Large intestine (tissue), 3 donors: Measurements from ENCODE around the gene PTPRD. TPM values are rescaled to one million over a fixed set of nuclear protein-coding genes. Genes with fewer than 3 reads are reported as not detected.
A peak's percentile ranks its signal among the peaks of the same experiment; 100 is the strongest.
"Not testable (repeated sequence)": the region's sequence is repeated elsewhere in the genome, so short reads cannot be mapped to it uniquely, and the experiment has no call there.

Source experiments
- DNase-seq, 2 donors: peaks; one replicate each; pipeline versions ENCODE4 v3.0.0 to v3.0.0-alpha.2; 2013
- H3K27ac ChIP-seq: one replicate; pipeline ENCODE4 v1.5.1; 2013; ENCODE audit warnings: low read length
- H3K27me3 ChIP-seq: 2 replicates; pipeline ENCODE4 v1.6.1; 2013; ENCODE audit warnings: low read length; ENCODE audit not compliant: control insufficient read depth, insufficient read depth
- H3K36me3 ChIP-seq: 2 replicates; pipeline ENCODE4 v1.6.1; 2013; ENCODE audit warnings: low read length; ENCODE audit not compliant: control insufficient read depth, insufficient read depth
- H3K4me1 ChIP-seq: one replicate; pipeline ENCODE4 v1.6.1; 2013; ENCODE audit warnings: low read length; ENCODE audit not compliant: control insufficient read depth, insufficient read depth
- H3K4me3 ChIP-seq: one replicate; pipeline ENCODE4 v1.5.1; 2013; ENCODE audit warnings: low read length
- H3K9me3 ChIP-seq: one replicate; pipeline ENCODE4 v1.6.1; 2013; ENCODE audit warnings: mild to moderate bottlenecking, low read depth, low read length, moderate library complexity; ENCODE audit not compliant: control insufficient read depth
- WGBS: methylation state at CpG from one replicate; pipeline ENCODE4 v1.1.5; 2013; ENCODE audit warnings: low lambda C conversion rate; ENCODE audit not compliant: insufficient coverage; 5-methylcytosine and 5-hydroxymethylcytosine counted together
- polyA plus RNA-seq: library from polyadenylated mRNA; unstranded; fragments of 120-200 nt; gene quantifications from one replicate; pipeline ENCODE4 v1.2.1, GENCODE V29; 2013

PTPRD gene
- polyA plus RNA-seq, 1 donor: 12.0 TPM

GRCh38 chr9:9045572-9045971 is 1567.2 kb downstream of the PTPRD start:
- peak in 1 of 2 donors; percentile 2 for DNase-seq
- no peaks in the 10 kb centered on the region for H3K9me3 ChIP-seq
- no peaks in the 10 kb centered on the region for H3K27me3 ChIP-seq
- H3K4me3 ChIP-seq: no peak overlapping the region
- no peak overlapping the region for H3K27ac ChIP-seq
- 55% methylated on average over 2 of the region's 2 CpGs for WGBS
- no peaks in the 10 kb centered on the region for H3K4me1 ChIP-seq
- no peaks in the 10 kb centered on the region for H3K36me3 ChIP-seq

GRCh38 chr9:9045072-9045471 is 1567.7 kb downstream of the PTPRD start:
- no peak for DNase-seq
- no peak overlapping the region for H3K27ac ChIP-seq
- H3K4me3 ChIP-seq: no peak overlapping the region
- no peaks in the 10 kb centered on the region for H3K36me3 ChIP-seq
- H3K9me3 ChIP-seq: no peaks in the 10 kb centered on the region
- H3K4me1 ChIP-seq: no peaks in the 10 kb centered on the region
- 100% methylated on average over 1 of the region's 4 CpGs for WGBS
- H3K27me3 ChIP-seq: no peaks in the 10 kb centered on the region

GRCh38 chr9:9043788-9044187 is 1569.0 kb downstream of the PTPRD start:
- H3K9me3 ChIP-seq, H3K4me1 ChIP-seq, H3K27me3 ChIP-seq, H3K36me3 ChIP-seq, DNase-seq, H3K4me3 ChIP-seq, H3K27ac ChIP-seq: not testable (repeated sequence)
- WGBS: 96% methylated on average over 3 of the region's 3 CpGs

GRCh38 chr9:9041756-9042155 is 1571.0 kb downstream of the PTPRD start:
- no peaks in the 10 kb centered on the region for H3K9me3 ChIP-seq
- WGBS: 67% methylated on average over 1 of the region's 3 CpGs
- no peak for DNase-seq
- H3K27me3 ChIP-seq: no peaks in the 10 kb centered on the region
- H3K36me3 ChIP-seq: no peaks in the 10 kb centered on the region
- H3K4me1 ChIP-seq: no peaks in the 10 kb centered on the region
- H3K4me3 ChIP-seq: no peak overlapping the region
- no peak overlapping the region for H3K27ac ChIP-seq

GRCh38 chr9:9033022-9033421 is 1579.8 kb downstream of the PTPRD start:
- no peaks in the 10 kb centered on the region for H3K4me1 ChIP-seq
- no peaks in the 10 kb centered on the region for H3K36me3 ChIP-seq
- H3K27me3 ChIP-seq: no peaks in the 10 kb centered on the region
- WGBS: 60% methylated on average over 1 of the region's 2 CpGs
- H3K27ac ChIP-seq: no peak overlapping the region
- no peak overlapping the region for H3K4me3 ChIP-seq
- H3K9me3 ChIP-seq: no peaks in the 10 kb centered on the region
- DNase-seq: no peak

- Histone ChIP-seq H3K27ac (no peak overlapping the region), H3K36me3 (no peaks in the 10 kb centered on the region), H3K27me3 (no peaks in the 10 kb centered on the region), H3K4me3 (no peak overlapping the region), H3K4me1 (no peaks in the 10 kb centered on the region), H3K9me3 (no peaks in the 10 kb centered on the region)
- no peak for DNase-seq
- 60% methylated on average over 1 of the region's 3 CpGs for WGBS
Measured at GRCh38 chr9:9016597-9016996, 1596.2 kb downstream of the PTPRD start.

- 92% methylated on average over 2 of the region's 3 CpGs for WGBS
- no peaks in the 10 kb centered on the region for H3K4me1 ChIP-seq
- H3K4me3 ChIP-seq: no peak overlapping the region
- H3K27ac ChIP-seq: no peak overlapping the region
- DNase-seq: no peak
- no peaks in the 10 kb centered on the region for H3K9me3 ChIP-seq
- no peaks in the 10 kb centered on the region for H3K36me3 ChIP-seq
- no peaks in the 10 kb centered on the region for H3K27me3 ChIP-seq
Measured at GRCh38 chr9:9004810-9005209, 1608.0 kb downstream of the PTPRD start.

- H3K27me3 ChIP-seq: no peaks in the 10 kb centered on the region
- no peaks in the 10 kb centered on the region for H3K4me1 ChIP-seq
- H3K9me3 ChIP-seq: no peaks in the 10 kb centered on the region
- H3K27ac ChIP-seq: no peak overlapping the region
- no peak overlapping the region for H3K4me3 ChIP-seq
- DNase-seq: no peak
- no CpG with 5 or more reads among the region's 5 CpGs for WGBS
- no peaks in the 10 kb centered on the region for H3K36me3 ChIP-seq
Measured at GRCh38 chr9:9002826-9003583, 1609.8 kb downstream of the PTPRD start.

GRCh38 chr9:8980496-8981013 is 1632.2 kb downstream of the PTPRD start:
- H3K27me3 ChIP-seq: no peaks in the 10 kb centered on the region
- H3K36me3 ChIP-seq: no peaks in the 10 kb centered on the region
- H3K9me3 ChIP-seq: no peaks in the 10 kb centered on the region
- WGBS: 40% methylated on average over 2 of the region's 2 CpGs
- no peak overlapping the region for H3K4me3 ChIP-seq
- H3K27ac ChIP-seq: no peak overlapping the region
- no peak for DNase-seq
- no peaks in the 10 kb centered on the region for H3K4me1 ChIP-seq

GRCh38 chr9:8978334-8978733 is 1634.5 kb downstream of the PTPRD start:
- Histone ChIP-seq H3K4me1 (no peaks in the 10 kb centered on the region), H3K27me3 (no peaks in the 10 kb centered on the region), H3K4me3 (no peak overlapping the region), H3K27ac (no peak overlapping the region), H3K36me3 (no peaks in the 10 kb centered on the region), H3K9me3 (no peaks in the 10 kb centered on the region)
- no peak for DNase-seq
- WGBS: 100% methylated on average over 1 of the region's 6 CpGs

GRCh38 chr9:8968350-8968749 is 1644.5 kb downstream of the PTPRD start:
- H3K4me1 ChIP-seq: not testable (repeated sequence)

More at GRCh38 chr9:8968350-8968749, 1644.5 kb downstream of the PTPRD start:
- H3K36me3 ChIP-seq, DNase-seq, H3K4me3 ChIP-seq, H3K27me3 ChIP-seq, H3K9me3 ChIP-seq, H3K27ac ChIP-seq: not testable (repeated sequence)
- no CpG with 5 or more reads among the region's 3 CpGs for WGBS
